ENCODE results near the gene ERBB3. TPM values are rescaled to one million over a fixed set of nuclear protein-coding genes. Genes with fewer than 3 reads are reported as not detected.

ERBB3 gene
- total RNA-seq, 1 experiment from 2014 or later = 40.6 TPM

GRCh38 chr12:56105609-56105902, 25.6 kb downstream of the ERBB3 start:
- H3K9me2 ChIP-seq (replicated peaks; ENCODE audit: low read length) = no peaks in the 10 kb centered on the region
- no peaks in the 10 kb centered on the region for H3K27me3 ChIP-seq (ENCODE audit: low read length)
- TF ChIP-seq EZH2phosphoT487 (IDR thresholded peaks at IDR 0.05; ENCODE audit: borderline replicate concordance, low read length) (no peak), EZH2 (IDR thresholded peaks at IDR 0.05; ENCODE audit: low read length, unreplicated experiment) (no peak), CTCF (conservative IDR thresholded peaks at IDR 0.05; ENCODE audit: low read depth, low read length) (no peak; the same call in 1 of the 2 replicates)
- POLR2A ChIA-PET (ENCODE audit: unreplicated experiment) = no interaction called here
- CTCF ChIA-PET = interaction anchor here (1.6 to 1.7 kb wide), 2 partner anchors 26 to 58 kb away, joined by 5 to 8 read pairs; partner anchors contain the start of gene ERBB3
- peak overlapping the region; percentile 98 for H3K4me2 ChIP-seq (ENCODE audit: low read length)
- peaks cover 2% of the 10 kb centered on the region for H3F3A ChIP-seq (ENCODE audit: low read length, unreplicated experiment)
- H3K9ac ChIP-seq (ENCODE audit: low read length) = peak overlapping the region; percentile 100
- DNase-seq (no peak), ATAC-seq (no peak)
- peaks cover 25% of the 10 kb centered on the region for H3K4me1 ChIP-seq (ENCODE audit: insufficient read depth, low read length)
- intact Hi-C loops (cut with micrococcal nuclease) = no loop called here
- H3K79me2 ChIP-seq (ENCODE audit: low read length) = peaks cover 42% of the 10 kb centered on the region
- peak overlapping the region; percentile 91 for H3K4me3 ChIP-seq (ENCODE audit: low read length)
- H3K27ac ChIP-seq (ENCODE audit: low read length) = peak overlapping the region; percentile 81; the same call in 1 of the 2 replicates
- peaks cover 42% of the 10 kb centered on the region for H3K36me3 ChIP-seq (ENCODE audit: low read depth, low read length)
- no TSS peak for BruUV-seq (replicated peaks)
- no peak overlapping the region for H2AFZ ChIP-seq (ENCODE audit: low read length)
- no peaks in the 10 kb centered on the region for H3K9me3 ChIP-seq (ENCODE audit: low read length)
- peaks cover 19% of the 10 kb centered on the region for H4K20me1 ChIP-seq (ENCODE audit: low read length)

- Histone ChIP-seq H3K36me3 (ENCODE audit: low read depth, low read length) (peaks cover 51% of the 10 kb centered on the region), H3K27ac (ENCODE audit: low read length) (no peak overlapping the region), H3F3A (ENCODE audit: low read length, unreplicated experiment) (peaks cover 2% of the 10 kb centered on the region), H3K4me1 (ENCODE audit: insufficient read depth, low read length) (peaks cover 25% of the 10 kb centered on the region), H3K27me3 (ENCODE audit: low read length) (no peaks in the 10 kb centered on the region), H3K9ac (ENCODE audit: low read length) (no peak overlapping the region), H3K9me2 (replicated peaks; ENCODE audit: low read length) (no peaks in the 10 kb centered on the region), H3K79me2 (ENCODE audit: low read length) (peaks cover 42% of the 10 kb centered on the region), H3K4me3 (ENCODE audit: low read length) (peak overlapping the region; percentile 91; the same call in 1 of the 2 replicates), H3K9me3 (ENCODE audit: low read length) (no peaks in the 10 kb centered on the region), H2AFZ (ENCODE audit: low read length) (no peak overlapping the region), H4K20me1 (ENCODE audit: low read length) (peaks cover 19% of the 10 kb centered on the region), H3K4me2 (ENCODE audit: low read length) (peak overlapping the region; percentile 98)
- no peak for ATAC-seq
- no TSS peak for BruUV-seq (replicated peaks)
- intact Hi-C loops (cut with micrococcal nuclease) = no loop called here
- TF ChIP-seq EZH2 (IDR thresholded peaks at IDR 0.05; ENCODE audit: low read length, unreplicated experiment) = no peak
- TF ChIP-seq CTCF (conservative IDR thresholded peaks at IDR 0.05; ENCODE audit: low read depth, low read length) = no peak
- no peak for TF ChIP-seq EZH2phosphoT487 (IDR thresholded peaks at IDR 0.05; ENCODE audit: borderline replicate concordance, low read length)
- no peak for DNase-seq
- ChIA-PET POLR2A (ENCODE audit: unreplicated experiment) (no interaction called here), CTCF (no interaction called here)
These were observed 27.3 kb downstream of the ERBB3 start for GRCh38 chr12:56107242-56107641.

GRCh38 chr12:56110571-56110970, 30.6 kb downstream of the ERBB3 start:
- CTCF ChIA-PET = no interaction called here

More at GRCh38 chr12:56110571-56110970, 30.6 kb downstream of the ERBB3 start:
- DNase-seq = no peak
- Histone ChIP-seq H3K4me1 (ENCODE audit: insufficient read depth, low read length) (peaks cover 20% of the 10 kb centered on the region), H4K20me1 (ENCODE audit: low read length) (peaks cover 16% of the 10 kb centered on the region), H3K9ac (ENCODE audit: low read length) (no peak overlapping the region), H3K27ac (ENCODE audit: low read length) (no peak overlapping the region), H3K36me3 (ENCODE audit: low read depth, low read length) (peaks cover 67% of the 10 kb centered on the region), H2AFZ (ENCODE audit: low read length) (no peak overlapping the region), H3F3A (ENCODE audit: low read length, unreplicated experiment) (peaks cover 2% of the 10 kb centered on the region), H3K79me2 (ENCODE audit: low read length) (peaks cover 30% of the 10 kb centered on the region), H3K4me3 (ENCODE audit: low read length) (no peak overlapping the region), H3K4me2 (ENCODE audit: low read length) (no peak overlapping the region), H3K27me3 (ENCODE audit: low read length) (no peaks in the 10 kb centered on the region), H3K9me3 (ENCODE audit: low read length) (no peaks in the 10 kb centered on the region), H3K9me2 (replicated peaks; ENCODE audit: low read length) (no peaks in the 10 kb centered on the region)
- intact Hi-C loops (cut with micrococcal nuclease) = no loop called here
- ATAC-seq = no peak
- POLR2A ChIA-PET (ENCODE audit: unreplicated experiment) = no interaction called here
- no peak for TF ChIP-seq EZH2phosphoT487 (IDR thresholded peaks at IDR 0.05; ENCODE audit: borderline replicate concordance, low read length)
- TF ChIP-seq EZH2 (IDR thresholded peaks at IDR 0.05; ENCODE audit: low read length, unreplicated experiment) = no peak
- no peak for TF ChIP-seq CTCF (conservative IDR thresholded peaks at IDR 0.05; ENCODE audit: low read depth, low read length)
- no TSS peak for BruUV-seq (replicated peaks)

All from PC-3 (cell line).